GM12892 (cell line): Measurements from ENCODE around the gene VN1R4.
"Not testable (repeated sequence)": the region's sequence is repeated elsewhere in the genome, so short reads cannot be mapped to it uniquely, and the experiment has no call there.

ENCODE experiments used
- POLR2A ChIP-seq: IDR thresholded peaks from 2 replicates; pipeline ENCODE4 v1.6.1; 2011; ENCODE audit warnings: low read depth, low read length, control low read depth
- TAF1 ChIP-seq: IDR thresholded peaks from 2 replicates; pipeline ENCODE4 v1.6.1; 2011; ENCODE audit warnings: low read depth, mild to moderate bottlenecking, control low read depth, low read length, borderline replicate concordance

DNA sequence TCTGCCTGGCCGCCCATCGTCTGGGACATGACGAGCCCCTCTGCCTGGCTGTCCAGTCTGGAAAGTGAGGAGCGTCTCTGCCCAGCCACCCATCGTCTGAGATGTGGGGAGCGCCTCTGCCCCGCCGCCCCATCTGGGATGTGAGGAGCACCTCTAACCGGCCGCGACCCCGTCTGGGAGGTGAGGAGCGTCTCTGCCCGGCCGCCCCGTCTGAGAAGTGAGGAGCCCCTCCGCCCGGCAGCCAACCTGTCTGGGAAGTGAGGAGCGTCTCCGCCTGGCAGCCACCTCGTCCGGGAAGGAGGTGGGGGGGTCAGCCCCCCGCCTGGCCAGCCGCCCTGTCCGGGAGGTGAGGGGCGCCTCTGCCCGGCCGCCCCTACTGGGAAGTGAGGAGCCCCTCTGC lies 44.8 kb downstream of the VN1R4 start:
- not testable (repeated sequence) for TF ChIP-seq TAF1, POLR2A
